Ishikawa (cell line): ENCODE measurements around the gene NHSL1.

ENCODE experiments used
- CEBPB ChIP-seq: IDR thresholded peaks from 2 replicates; pipeline ENCODE4 v1.6.1; 2012
- CREB1 ChIP-seq: IDR thresholded peaks from 2 replicates; pipeline ENCODE4 v1.6.1; 2012; ENCODE audit warnings: low read depth
- EGR1 ChIP-seq: IDR thresholded peaks from 2 replicates; pipeline ENCODE4 v1.6.1; 2012
- EP300 ChIP-seq: IDR thresholded peaks from 2 replicates; pipeline ENCODE4 v1.6.1; 2012; ENCODE audit warnings: borderline replicate concordance
- FOXM1 ChIP-seq: IDR thresholded peaks from 2 replicates; pipeline ENCODE4 v1.6.1; 2012; ENCODE audit warnings: low read depth, borderline replicate concordance
- NFIC ChIP-seq: IDR thresholded peaks from 2 replicates; pipeline ENCODE4 v1.6.1; 2012
- RAD21 ChIP-seq: IDR thresholded peaks from 2 replicates; pipeline ENCODE4 v1.6.1; 2012; ENCODE audit warnings: low read depth
- TAF1 ChIP-seq: IDR thresholded peaks from 2 replicates; pipeline ENCODE4 v1.6.1; 2012; ENCODE audit warnings: low read depth, mild to moderate bottlenecking
- TCF12 ChIP-seq: IDR thresholded peaks from 2 replicates; pipeline ENCODE4 v1.6.1; 2012; ENCODE audit warnings: low read depth
- TEAD4 ChIP-seq: IDR thresholded peaks from 2 replicates; pipeline ENCODE4 v1.6.1; 2012
- YY1 ChIP-seq: IDR thresholded peaks from 2 replicates; pipeline ENCODE4 v1.6.1; 2012; ENCODE audit warnings: low read depth
- ZBTB7A ChIP-seq: IDR thresholded peaks from 2 replicates; pipeline ENCODE4 v1.6.1; 2012; ENCODE audit warnings: low read depth
- TF ChIP-seq, protein P1 (sequence below): IDR thresholded peaks from 2 replicates; pipeline ENCODE4 v1.6.1; 2012; ENCODE audit warnings: low read depth, mild to moderate bottlenecking
- TF ChIP-seq, protein P2 (sequence below): IDR thresholded peaks from 2 replicates; pipeline ENCODE4 v1.6.1; 2012

DNA sequence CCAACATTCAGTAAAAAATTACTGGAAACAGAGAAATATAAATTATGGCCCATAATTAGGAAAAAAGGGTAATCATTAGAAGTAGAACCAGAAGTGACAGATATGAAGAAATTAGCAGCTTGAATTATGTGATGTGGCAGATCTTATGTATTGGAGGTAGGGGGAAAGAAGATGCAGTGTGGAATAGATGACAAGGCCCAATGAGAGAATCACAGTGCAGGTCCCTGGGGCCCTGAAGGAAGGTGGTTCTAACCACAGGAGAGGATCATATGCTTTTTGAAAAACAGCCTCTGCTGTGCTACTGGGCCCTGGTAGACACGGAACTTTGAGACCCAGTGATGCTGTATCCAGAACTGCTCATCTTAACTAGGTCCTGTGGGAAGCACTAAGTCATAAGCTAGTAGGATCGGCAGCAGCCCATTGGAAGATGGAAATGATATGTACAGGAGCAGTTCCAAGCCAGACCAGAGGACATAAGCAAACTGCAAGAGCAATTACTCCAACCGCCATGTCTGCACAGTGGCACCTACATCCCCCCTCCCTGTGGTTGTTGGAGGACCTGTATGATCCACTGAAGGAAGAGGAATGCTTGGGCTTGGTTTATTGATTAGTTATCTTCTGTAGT is 81.1 kb downstream of the NHSL1 start:
- TF ChIP-seq, protein P1, sequence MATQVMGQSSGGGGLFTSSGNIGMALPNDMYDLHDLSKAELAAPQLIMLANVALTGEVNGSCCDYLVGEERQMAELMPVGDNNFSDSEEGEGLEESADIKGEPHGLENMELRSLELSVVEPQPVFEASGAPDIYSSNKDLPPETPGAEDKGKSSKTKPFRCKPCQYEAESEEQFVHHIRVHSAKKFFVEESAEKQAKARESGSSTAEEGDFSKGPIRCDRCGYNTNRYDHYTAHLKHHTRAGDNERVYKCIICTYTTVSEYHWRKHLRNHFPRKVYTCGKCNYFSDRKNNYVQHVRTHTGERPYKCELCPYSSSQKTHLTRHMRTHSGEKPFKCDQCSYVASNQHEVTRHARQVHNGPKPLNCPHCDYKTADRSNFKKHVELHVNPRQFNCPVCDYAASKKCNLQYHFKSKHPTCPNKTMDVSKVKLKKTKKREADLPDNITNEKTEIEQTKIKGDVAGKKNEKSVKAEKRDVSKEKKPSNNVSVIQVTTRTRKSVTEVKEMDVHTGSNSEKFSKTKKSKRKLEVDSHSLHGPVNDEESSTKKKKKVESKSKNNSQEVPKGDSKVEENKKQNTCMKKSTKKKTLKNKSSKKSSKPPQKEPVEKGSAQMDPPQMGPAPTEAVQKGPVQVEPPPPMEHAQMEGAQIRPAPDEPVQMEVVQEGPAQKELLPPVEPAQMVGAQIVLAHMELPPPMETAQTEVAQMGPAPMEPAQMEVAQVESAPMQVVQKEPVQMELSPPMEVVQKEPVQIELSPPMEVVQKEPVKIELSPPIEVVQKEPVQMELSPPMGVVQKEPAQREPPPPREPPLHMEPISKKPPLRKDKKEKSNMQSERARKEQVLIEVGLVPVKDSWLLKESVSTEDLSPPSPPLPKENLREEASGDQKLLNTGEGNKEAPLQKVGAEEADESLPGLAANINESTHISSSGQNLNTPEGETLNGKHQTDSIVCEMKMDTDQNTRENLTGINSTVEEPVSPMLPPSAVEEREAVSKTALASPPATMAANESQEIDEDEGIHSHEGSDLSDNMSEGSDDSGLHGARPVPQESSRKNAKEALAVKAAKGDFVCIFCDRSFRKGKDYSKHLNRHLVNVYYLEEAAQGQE: no peak
- TF ChIP-seq TEAD4: no peak
- TF ChIP-seq YY1: no peak
- no peak for TF ChIP-seq NFIC
- no peak for TF ChIP-seq RAD21
- TF ChIP-seq TAF1: no peak
- TF ChIP-seq CEBPB: no peak
- no peak for TF ChIP-seq TCF12
- TF ChIP-seq FOXM1: no peak
- TF ChIP-seq EGR1: no peak
- TF ChIP-seq, protein P2, sequence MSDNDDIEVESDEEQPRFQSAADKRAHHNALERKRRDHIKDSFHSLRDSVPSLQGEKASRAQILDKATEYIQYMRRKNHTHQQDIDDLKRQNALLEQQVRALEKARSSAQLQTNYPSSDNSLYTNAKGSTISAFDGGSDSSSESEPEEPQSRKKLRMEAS: no peak
- TF ChIP-seq CREB1: no peak
- TF ChIP-seq EP300: no peak
- no peak for TF ChIP-seq ZBTB7A
